Inferior parietal cortex (tissue), 1 donor: ENCODE results near the gene HOXD9.

Experiments used
- DNase-seq: peaks from one replicate; pipeline ENCODE4 v3.0.0-alpha.2; 2016; ENCODE audit errors: extremely low spot score

The HOXD9 gene

DNA sequence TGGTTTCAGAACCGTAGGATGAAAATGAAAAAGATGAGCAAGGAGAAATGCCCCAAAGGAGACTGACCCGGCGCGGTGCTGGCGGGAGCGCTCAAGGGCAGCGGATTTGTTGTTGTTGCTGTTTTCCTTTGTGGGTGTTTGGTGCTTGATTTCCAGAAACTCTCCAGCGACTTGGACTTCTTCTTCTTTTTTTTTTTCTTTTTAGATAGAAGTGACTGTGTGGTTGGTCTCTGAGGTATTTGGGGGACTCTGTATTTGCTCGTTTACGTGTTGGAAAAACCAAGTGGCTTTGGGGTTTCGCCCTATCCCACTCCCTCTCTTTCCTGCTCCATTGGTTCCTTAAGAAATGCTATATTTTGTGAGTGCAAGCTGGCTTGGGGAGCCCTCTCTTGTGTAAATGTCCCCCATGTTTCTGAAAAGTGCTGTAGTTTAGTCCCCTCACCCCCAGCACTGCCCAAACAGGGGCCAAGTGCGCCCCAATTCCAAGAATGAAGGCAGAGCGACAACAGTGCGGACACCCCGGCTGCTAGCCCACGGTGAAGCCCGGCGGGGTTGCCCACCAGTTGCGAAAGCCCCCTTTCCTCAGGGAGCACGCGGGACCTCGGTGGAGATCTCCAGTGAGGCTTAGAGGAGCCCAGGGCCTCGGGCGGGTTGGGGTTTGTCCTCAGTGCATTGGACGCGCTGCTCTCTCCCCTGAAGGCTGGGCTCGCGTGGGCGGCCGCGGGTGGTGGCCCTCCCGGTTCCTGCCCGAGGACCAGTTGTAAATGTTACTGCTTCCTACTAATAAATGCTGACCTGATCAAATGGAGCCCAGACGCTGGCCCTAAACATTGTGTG lies 1.8 kb downstream of the HOXD9 start:
- no peak for DNase-seq

DNA sequence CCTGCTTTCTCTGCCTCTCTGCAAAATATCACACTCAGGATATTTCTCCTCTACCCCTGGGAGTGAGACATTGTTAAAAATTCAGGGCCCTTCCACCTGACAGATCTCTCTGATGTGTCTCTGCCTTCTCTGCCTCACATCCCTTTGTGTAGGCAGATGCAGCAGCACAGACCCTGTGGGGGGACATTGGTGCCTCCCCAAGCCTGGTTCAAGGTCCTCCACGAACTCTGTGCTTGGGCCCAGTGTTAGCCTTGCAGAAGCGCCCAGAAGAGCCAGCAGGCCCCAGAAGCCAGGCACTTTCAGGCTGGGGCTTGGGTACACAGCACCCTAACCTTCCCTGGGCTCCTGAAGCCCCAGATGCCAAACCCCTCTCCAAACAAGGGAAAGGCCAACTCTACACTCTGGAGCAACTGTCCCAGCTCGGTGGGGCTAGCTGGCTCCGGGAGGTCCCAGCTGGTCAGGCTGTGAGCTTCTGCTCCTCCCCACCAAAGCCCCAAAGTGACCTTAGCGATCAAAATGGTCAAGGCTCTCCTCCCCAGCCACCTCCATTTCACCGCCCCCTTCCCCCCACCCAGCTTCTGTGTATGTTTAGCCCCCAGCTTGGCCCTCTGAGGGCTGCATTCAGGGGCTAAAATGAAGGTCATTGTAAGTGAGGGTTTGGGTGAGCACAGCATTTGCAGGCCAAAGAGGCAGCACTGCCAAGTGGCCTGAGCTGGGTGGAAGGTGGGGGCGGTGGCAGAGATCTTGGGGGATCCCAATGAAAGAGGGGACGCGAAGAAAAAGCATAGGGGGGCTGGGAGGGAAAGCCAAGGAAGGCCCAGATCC lies 2.6 kb downstream of the HOXD9 start:
- DNase-seq, result no peak

DNA sequence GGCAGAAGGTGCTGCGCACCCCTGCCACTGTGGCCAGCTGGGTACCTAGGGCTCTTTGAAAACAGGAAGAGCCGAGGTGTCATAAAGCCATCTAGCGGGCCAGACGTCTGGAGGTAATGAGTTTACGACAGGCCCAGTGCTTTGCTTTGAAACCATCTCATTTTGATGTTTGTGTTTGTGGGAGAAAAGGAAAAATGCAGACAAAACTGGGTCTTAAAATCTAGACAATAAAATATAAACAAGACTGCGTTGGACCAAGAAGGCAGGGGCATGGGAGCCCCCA lies 3.2 kb downstream of the HOXD9 start:
- no peak for DNase-seq

DNA sequence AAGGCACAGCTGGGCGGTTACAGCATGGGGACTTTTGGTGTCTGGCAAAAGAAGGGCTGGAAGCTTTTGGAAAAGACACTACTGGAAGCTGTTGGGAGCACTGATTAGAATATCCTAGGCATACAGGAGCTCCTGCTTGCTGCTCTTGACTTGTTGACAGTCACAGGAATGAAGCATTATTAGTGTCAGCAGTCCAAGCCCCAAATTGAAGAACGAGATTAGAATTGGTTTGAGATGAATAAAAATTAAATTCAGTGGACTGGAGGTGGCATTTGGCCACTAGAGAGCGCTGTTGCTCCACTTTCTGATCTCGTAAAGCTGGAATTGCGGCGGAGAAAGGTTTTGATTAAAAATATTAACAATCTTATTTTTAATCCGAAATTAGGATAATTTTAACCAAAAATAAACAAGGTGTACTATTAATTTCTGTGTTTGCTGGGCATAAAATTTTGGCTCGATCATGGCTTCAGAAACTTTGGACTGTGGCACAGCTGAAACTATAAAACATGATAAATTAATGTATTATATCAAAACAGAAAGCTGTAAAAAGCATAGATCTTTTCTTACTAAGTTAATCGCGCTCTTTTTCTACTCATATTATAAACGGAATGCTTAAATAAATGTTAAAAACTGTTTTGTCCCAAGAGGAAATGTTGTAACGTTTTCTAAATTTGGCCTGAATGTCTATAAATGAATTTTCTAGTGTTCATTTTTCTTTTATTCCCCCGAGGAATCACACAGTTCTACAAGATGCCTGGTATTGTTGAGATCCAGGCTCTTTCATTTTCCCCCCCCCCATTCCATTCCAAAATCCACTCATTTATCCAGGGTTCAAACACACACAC lies 4.6 kb downstream of the HOXD9 start:
- DNase-seq, result peak; percentile 86

DNA sequence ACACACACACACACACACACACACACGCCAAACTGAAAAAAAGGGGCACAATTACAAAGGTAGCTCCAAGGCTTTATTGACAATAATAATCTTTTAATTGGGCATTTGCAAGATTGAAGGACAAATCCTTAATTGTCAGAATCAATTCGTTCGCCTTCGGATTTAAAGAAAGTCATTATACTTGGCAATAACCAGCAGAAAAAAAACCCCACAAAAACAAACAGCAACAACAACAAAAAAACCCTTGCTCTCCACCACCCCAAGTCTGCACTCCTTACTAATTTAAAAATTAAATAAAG lies 5.2 kb downstream of the HOXD9 start:
- no peak for DNase-seq

DNA sequence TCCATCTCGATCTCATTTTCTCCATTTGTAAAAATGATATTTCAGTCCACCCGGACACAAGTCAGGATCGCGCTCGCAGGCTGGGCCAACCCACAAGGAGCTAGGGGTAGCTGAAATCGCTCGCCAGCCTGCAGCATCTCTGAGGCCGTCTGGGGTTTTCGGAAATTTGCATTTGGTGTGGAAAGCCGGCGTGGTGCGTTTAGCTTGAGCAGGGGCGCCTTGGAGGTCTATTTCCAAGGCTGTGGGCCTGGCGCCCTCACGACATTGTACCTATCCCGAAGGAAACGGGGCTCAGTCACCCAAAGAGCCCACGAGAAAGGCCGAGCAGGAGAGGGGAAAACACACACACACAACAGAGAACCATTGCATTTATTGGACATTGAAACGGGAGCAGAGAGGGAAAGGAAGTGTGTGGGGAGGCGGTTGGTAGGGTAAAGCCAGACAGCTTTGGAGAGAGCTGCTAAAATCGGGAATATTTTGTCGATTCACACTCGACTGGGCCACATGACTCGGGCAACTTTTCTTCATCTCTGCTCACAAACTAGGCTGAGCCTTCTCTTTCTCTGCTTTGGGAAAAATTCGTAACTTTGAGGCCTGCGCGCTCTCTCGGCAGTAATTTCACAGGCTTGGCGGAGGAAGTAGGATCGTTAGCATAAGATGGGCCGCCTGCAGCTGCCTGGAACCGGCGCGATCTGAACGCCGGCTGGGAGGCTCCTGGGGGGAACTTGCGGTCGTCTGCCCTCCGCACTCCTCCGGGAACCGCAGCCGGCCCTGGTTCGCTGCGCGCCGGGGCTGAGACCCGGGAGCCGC lies 5.9 kb downstream of the HOXD9 start:
- no peak for DNase-seq

DNA sequence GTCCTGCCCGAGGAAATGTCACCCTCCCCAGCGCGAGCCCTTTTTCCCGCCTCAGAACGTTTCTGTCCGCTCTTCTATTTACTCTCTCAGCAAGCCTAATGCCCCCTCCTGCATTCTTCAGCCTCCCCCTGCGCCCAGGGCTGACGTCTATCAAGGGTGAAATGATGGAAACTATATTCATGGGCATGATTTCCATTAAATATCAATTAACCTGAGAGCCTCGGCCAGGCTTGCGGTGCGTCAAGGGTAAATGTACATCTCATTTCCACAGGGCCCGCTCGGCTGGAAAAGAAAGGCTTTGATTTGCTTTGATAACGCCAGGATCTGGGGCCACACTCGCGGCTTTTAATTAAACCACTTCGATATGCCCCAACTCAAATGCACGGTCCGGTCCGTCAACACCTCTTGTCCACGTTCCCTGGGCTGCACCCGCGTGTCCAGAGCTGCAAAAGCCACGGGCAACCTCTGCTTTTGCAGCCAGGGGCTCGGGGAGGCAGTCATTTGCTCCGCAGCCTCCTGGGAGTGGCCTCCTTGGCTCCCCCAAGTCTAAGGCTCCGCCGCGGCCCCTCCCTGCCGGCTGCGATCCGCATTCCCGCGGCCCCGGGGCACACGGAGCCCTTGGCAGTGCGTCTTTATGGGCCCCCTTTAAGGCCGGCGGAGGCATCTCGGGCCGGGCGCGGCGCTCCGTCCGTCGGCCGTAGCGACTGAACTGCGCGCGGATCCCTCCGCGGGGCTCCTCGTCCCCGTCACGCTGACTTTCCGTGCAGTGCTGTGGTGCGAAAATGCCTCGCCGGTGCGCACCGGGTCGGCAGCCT lies 6.7 kb downstream of the HOXD9 start, which contains the start of gene HOXD8:
Gene HOXD8, plus strand, starts transcription at position 724 of the 815 bp plus-strand sequence. CDS start 662 bp downstream, outside the sequence.
- no peak for DNase-seq

DNA sequence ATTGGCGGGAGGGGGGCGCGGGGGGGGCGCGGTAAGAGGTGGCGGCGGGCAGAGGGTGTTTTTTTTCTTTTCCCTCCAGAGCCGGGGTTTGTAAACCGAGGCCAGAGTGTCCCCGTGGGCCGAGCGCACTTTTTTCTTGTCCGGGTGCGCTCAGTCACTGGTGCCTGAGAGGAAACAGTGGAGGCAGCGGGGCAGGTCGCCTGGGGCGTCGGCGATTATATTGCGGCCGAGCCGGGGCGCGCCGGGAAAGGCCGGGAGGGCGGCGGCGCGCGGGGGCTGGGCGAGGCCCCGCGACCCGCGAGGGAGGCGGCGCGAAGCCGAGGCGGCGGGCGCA lies 7.3 kb downstream of the HOXD9 start:
- no peak for DNase-seq

DNA sequence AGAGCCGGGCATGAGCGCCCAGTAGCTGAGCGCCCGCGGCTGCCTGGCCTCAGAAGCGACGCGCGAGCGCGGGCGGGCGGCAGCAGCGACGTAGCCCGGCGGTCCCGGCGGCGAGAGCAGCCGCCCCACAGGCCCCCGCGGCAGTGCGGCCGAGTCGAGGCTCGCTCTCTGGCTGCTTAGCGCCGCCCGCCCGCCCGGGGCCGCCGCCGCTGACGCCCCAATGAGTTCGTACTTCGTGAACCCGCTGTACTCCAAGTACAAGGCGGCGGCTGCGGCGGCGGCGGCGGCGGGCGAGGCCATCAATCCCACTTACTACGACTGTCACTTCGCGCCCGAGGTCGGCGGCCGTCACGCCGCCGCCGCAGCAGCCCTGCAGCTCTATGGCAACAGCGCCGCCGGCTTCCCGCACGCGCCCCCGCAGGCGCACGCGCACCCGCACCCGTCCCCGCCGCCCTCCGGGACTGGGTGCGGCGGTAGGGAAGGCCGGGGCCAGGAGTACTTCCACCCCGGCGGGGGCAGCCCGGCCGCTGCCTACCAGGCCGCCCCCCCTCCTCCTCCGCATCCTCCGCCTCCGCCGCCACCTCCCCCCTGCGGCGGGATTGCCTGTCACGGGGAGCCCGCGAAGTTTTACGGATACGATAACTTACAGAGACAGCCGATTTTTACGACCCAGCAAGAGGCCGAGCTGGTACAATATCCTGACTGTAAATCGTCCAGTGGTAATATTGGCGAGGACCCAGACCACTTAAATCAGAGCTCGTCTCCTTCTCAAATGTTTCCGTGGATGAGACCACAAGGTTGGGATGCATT lies 7.8 kb downstream of the HOXD9 start:
- no peak for DNase-seq

DNA sequence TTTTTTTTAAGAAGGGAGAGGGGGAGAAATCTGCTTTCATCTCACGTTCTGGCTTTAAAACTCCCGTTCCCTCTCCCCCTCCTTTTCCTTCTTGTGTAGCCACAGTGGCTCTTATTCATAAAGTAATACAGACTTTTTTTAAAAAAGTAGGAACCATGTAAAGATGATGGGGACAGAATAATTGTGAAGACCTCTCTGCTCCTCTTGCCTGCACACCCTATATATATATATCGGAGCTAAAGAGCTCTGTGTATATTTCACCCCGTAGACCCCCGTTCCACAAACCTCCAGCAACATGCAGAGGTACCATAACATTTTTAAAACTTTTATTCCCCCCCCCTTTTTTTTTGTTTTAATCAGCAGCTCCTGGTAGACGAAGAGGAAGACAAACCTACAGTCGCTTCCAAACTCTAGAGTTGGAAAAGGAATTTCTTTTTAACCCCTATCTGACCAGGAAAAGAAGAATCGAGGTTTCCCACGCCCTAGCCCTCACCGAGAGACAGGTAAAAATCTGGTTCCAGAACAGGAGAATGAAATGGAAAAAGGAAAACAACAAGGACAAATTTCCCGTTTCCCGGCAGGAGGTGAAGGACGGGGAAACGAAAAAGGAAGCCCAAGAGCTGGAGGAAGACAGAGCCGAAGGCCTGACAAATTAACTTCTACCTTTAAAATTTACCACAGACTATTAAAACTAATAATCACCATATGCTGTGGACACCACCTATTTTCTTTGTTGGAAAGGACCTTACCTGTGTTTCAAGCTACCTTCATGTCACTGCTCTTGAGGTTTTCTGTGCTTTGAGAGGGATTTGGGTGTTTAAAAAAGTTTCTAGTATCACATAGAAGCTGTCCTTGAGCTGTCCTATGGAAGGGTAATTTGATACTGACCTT lies 8.7 kb downstream of the HOXD9 start:
- no peak for DNase-seq

DNA sequence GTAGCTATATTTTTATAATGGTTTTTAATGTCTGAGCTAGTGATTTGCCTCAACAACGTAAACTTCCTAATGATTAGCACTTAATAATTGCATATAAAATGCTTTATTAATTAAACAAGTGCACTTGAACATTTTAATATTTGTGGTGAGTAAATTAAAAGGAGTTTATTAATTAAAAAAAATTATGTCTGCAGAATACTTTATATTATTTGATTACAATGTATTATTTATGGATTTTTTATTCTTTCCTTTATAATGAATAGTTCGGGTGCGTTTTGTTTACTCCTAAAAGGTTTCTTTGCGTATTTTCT lies 9.3 kb downstream of the HOXD9 start:
- no peak for DNase-seq

DNA sequence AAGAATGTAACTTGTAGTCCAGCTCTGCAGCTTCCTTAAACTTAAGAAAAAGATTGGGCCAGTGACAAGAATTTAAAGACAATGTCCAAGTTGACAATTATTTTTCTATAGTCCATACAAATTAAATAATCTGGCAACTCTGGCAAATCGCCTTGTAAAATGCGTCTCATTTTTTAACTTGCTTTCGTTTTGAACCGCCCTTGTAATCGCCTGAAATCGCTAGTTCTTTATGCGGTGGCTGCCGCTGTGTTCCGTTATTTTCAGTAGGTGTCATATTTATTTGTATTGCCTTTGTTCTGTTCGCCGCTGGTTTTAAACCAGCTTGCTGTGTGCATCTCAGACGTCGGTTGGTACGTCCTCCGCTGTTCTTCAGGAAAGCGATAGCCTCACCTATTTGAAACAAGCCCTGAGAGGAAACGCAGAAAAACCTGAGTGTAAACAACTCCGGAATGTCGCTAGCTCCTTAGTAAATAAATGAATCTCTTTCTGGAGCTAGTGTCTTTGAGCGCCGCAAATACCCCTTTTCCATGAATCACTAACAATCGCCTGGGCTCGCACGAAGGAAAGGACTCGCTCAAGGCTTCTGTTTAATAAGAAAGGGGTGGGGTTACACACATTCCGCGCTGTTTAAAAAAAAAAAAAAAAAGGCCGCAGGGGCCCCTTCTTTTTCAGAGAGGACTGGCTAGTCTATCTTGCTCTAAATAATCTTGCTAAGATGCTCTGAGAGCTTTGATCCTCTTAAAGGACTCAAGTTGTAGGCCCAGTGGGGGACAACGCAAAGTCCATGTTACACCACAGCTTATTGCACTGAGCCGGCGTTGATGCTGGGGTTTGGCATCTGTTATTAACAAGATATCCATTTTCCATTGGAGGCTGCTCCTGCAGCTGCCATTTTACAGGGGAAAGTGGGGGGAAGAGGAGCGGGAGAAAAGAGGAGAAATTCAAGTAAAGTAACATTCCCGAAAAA lies 10.0 kb downstream of the HOXD9 start:
- DNase-seq, result no peak

DNA sequence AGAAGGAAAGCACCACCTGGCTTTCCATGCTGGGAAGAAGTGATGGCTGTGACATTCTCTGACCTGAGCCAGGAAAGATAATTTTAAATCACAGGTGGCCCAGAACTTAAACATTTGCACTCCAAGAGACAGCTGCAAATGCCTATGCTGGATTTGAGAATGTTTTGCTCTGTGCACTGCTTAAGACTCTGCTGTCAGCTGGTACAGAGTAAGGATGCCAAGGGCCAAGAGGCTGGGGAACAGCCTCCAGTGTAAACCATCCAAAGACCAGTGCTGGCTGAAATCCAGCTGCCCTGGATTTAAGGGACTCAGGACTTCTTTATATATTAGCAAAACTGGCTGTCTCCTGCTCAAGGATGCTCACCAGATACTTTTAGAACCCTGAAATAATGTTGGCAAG lies 10.9 kb downstream of the HOXD9 start:
- no peak for DNase-seq

DNA sequence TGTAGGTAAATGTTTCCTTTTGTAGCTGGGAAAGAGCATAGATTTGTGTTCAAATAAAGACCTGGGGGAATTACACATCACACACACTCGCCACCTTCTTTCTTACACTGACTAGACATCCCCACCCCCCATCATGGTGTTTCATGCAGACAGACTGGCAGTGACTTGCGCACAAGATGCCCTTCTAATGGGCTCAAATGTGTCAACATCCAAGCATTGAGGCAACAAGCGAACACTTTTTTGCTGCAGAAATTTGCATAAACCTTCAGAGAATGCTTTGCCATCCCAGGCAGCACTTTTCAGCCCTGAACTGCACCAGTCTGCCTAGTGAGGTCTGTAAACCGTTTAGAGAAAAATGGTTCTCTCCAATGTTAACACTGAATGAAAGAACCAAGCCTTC lies 11.5 kb downstream of the HOXD9 start:
- DNase-seq, result no peak

DNA sequence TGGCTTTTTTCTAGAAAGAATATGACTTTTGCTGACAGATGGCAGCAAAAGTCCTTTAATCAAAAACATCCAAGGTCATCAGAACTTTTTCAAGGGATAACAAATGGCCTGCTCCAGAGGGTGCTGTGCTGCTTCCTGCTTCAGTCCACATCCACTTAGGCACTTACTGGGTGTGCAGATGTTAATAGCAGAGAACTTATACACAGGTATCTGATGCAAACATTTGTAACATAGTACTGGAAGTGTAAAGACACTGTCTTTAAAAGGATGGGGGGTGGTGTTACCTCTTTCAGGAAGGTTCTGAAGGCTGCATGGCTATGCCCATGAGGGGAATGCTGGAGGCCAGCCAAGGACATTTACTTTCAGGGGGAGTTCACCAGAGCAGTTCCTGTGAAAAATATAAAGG lies 12.5 kb downstream of the HOXD9 start:
- no peak for DNase-seq

DNA sequence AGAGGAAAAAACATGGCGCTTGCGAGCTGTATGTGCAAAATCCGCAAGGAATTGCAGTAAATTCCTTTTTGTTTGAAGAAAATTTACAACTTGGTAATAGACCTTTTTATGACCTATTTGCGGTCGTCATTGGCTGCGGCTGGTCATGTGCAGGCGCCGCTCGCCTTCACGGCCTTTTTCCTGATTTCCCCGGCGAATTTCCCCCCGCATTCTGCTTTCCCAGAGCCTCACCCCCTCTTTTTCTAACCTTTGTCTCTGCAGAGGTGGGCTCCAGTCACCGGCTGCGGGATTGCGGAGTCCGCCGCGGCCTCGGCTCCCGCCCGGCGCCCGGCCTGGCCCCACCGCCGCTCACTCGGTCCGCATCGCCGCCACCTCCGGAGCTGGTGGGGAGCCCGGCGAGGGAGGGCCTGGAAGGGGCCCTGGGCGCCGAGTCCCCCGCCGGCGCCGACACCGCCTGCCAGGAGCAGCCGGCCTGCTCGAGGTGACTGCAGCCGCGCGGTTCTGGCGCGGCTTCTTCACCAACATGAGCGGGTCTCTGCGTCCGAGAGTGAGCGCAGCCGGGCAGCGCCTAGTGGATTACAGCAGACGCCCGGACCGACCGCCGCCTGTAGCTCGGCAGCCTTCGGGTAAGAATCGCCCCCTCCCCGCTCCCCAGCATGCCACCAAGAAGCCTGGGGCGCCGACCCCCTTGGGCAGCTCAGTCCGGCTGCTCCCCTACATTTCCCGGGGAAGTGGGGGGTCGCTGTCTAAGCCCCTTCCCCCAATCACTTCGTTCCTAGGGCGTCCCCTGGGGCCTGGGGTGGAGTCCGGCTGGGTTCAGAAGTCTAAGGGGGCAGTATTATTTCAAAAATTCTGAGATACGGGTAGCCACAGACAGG lies 14.1 kb downstream of the HOXD9 start:
- DNase-seq, result no peak

DNA sequence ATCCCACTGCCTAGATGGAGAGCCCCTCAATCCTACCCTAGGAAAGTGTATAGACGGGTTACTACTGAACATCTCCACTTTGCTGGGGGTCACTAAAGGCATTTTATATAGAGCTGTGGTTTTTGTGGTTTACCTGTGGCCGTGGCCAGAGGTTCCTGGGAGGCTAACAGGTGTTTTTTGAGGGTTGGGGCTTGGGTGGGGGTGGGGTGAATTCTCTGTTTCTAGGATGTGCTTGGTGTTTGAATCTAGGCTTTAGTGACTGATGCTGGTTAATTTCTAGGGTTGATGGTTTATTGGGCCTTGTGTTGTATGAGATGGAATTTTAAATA lies 14.7 kb downstream of the HOXD9 start:
- no peak for DNase-seq
